ENCODE data around the gene ARSD. TPM values are rescaled to one million over a fixed set of nuclear protein-coding genes. Genes with fewer than 3 reads are reported as not detected.

Gene ARSD, protein sequence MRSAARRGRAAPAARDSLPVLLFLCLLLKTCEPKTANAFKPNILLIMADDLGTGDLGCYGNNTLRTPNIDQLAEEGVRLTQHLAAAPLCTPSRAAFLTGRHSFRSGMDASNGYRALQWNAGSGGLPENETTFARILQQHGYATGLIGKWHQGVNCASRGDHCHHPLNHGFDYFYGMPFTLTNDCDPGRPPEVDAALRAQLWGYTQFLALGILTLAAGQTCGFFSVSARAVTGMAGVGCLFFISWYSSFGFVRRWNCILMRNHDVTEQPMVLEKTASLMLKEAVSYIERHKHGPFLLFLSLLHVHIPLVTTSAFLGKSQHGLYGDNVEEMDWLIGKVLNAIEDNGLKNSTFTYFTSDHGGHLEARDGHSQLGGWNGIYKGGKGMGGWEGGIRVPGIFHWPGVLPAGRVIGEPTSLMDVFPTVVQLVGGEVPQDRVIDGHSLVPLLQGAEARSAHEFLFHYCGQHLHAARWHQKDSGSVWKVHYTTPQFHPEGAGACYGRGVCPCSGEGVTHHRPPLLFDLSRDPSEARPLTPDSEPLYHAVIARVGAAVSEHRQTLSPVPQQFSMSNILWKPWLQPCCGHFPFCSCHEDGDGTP
- 18.7 and 27.4 TPM in 2 replicates for total RNA-seq

GRCh38 chrX:2928583-2929434 is at the start of gene ARSD:
Gene ARSD (minus strand): TSS chrX:2929339. CDS start chrX:2929275, 64 bp downstream.

Other genes with a start within 250 kb of the ARSD start
- gene CD99, start 238.0 kb downstream of the ARSD start, total RNA-seq: 361 and 469 TPM in 2 replicates
- 0.33 TPM in 1 of 2 replicates, not detected in the other for gene XG, start 177.3 kb downstream of the ARSD start, total RNA-seq
- gene GYG2, start 100.4 kb downstream of the ARSD start, total RNA-seq: under 0.01 TPM in 1 of 2 replicates, not detected in the other
- gene ARSH, start 77.2 kb upstream of the ARSD start, total RNA-seq: not detected in 2 replicates
- not detected in 2 replicates for gene ARSF, start 112.1 kb upstream of the ARSD start, total RNA-seq